NCI-H1436 (cell line): Measurements from ENCODE around the gene METTL15.
"Not testable (repeated sequence)": the region's sequence is repeated elsewhere in the genome, so short reads cannot be mapped to it uniquely, and the experiment has no call there.

Experiments
- DNase-seq: peaks from one replicate; lab custom pipeline; 2025; lab: John Stamatoyannopoulos, UW

Gene METTL15

GRCh38 chr11:28222063-28222462, 113.9 kb downstream of the METTL15 start:
- DNase-seq: not testable (repeated sequence)

GRCh38 chr11:28223577-28223976, 115.4 kb downstream of the METTL15 start:
- no peak for DNase-seq

GRCh38 chr11:28223994-28224393, 115.8 kb downstream of the METTL15 start:
- DNase-seq: no peak

GRCh38 chr11:28227460-28227859, 119.3 kb downstream of the METTL15 start:
- no peak for DNase-seq

- DNase-seq: no peak
Observed at GRCh38 chr11:28228196-28228895, 120.2 kb downstream of the METTL15 start.

GRCh38 chr11:28231475-28231874, 123.3 kb downstream of the METTL15 start:
- no peak for DNase-seq

- DNase-seq: no peak
Observed at GRCh38 chr11:28232649-28233048, 124.5 kb downstream of the METTL15 start.

GRCh38 chr11:28241760-28242159, 133.6 kb downstream of the METTL15 start:
- DNase-seq: no peak

GRCh38 chr11:28242596-28242995, 134.4 kb downstream of the METTL15 start:
- DNase-seq: no peak

GRCh38 chr11:28243061-28243460, 134.9 kb downstream of the METTL15 start:
- DNase-seq: no peak

- no peak for DNase-seq
Observed at GRCh38 chr11:28243581-28243980, 135.4 kb downstream of the METTL15 start.

GRCh38 chr11:28245131-28245530, 136.9 kb downstream of the METTL15 start:
- DNase-seq: no peak

- DNase-seq: no peak
Observed at GRCh38 chr11:28250192-28250591, 142.0 kb downstream of the METTL15 start.

GRCh38 chr11:28251257-28251656, 143.1 kb downstream of the METTL15 start:
- no peak for DNase-seq

GRCh38 chr11:28257761-28258160, 149.6 kb downstream of the METTL15 start:
- DNase-seq: no peak

- DNase-seq: no peak
Observed at GRCh38 chr11:28259177-28259843, 151.1 kb downstream of the METTL15 start.

GRCh38 chr11:28268925-28269324, 160.7 kb downstream of the METTL15 start:
- no peak for DNase-seq

- no peak for DNase-seq
Observed at GRCh38 chr11:28269586-28269985, 161.4 kb downstream of the METTL15 start.

GRCh38 chr11:28272247-28272646, 164.1 kb downstream of the METTL15 start:
- not testable (repeated sequence) for DNase-seq

- no peak for DNase-seq
Observed at GRCh38 chr11:28274216-28274615, 166.0 kb downstream of the METTL15 start.

- DNase-seq: no peak
Observed at GRCh38 chr11:28284196-28284595, 176.0 kb downstream of the METTL15 start.

- DNase-seq: no peak
Observed at GRCh38 chr11:28289444-28289843, 181.3 kb downstream of the METTL15 start.

- not testable (repeated sequence) for DNase-seq
Observed at GRCh38 chr11:28290995-28291394, 182.8 kb downstream of the METTL15 start.

GRCh38 chr11:28296426-28296825, 188.2 kb downstream of the METTL15 start:
- no peak for DNase-seq
